HG02678 (cell line): ENCODE measurements around the gene ATP9B.

ENCODE experiments used
- ATAC-seq: cut with Tn5 transposase; IDR thresholded peaks from one replicate; pipeline ENCODE4 v1.9.1; 2021; ENCODE audit warnings: mild to moderate bottlenecking, moderate library complexity; ENCODE audit not compliant: unreplicated experiment

ATP9B gene

GRCh38 chr18:79393181-79393634, 324.0 kb downstream of the ATP9B start:
- no peak for ATAC-seq

- no peak for ATAC-seq
Measured at GRCh38 chr18:79393635-79394533, 324.7 kb downstream of the ATP9B start.

- ATAC-seq, result no peak
Measured at GRCh38 chr18:79394534-79395307, 325.5 kb downstream of the ATP9B start.

GRCh38 chr18:79395308-79395640, 326.1 kb downstream of the ATP9B start:
- ATAC-seq, result no peak

GRCh38 chr18:79395761-79396404, 326.7 kb downstream of the ATP9B start, which contains the start of gene NFATC1:
TSS of gene NFATC1 (plus strand) at chr18:79395930. CDS start at chr18:79396225, 295 bp downstream.
- ATAC-seq, result peak; percentile 25

GRCh38 chr18:79396431-79397246, 327.4 kb downstream of the ATP9B start:
- ATAC-seq, result peak; percentile 23

- ATAC-seq, result no peak
Measured at GRCh38 chr18:79397247-79397829, 328.1 kb downstream of the ATP9B start.

- ATAC-seq, result no peak
Measured at GRCh38 chr18:79397830-79398761, 328.9 kb downstream of the ATP9B start.

GRCh38 chr18:79399275-79400081, 330.3 kb downstream of the ATP9B start:
- ATAC-seq, result peak; percentile 0

GRCh38 chr18:79400091-79400590, 330.9 kb downstream of the ATP9B start:
- ATAC-seq, result peak; percentile 26

GRCh38 chr18:79400591-79401381, 331.6 kb downstream of the ATP9B start:
- peak; percentile 4 for ATAC-seq

GRCh38 chr18:79401494-79402208, 332.5 kb downstream of the ATP9B start:
- no peak for ATAC-seq

GRCh38 chr18:79402209-79402576, 333.0 kb downstream of the ATP9B start:
- ATAC-seq, result no peak

- ATAC-seq, result no peak
Measured at GRCh38 chr18:79402977-79403722, 334.0 kb downstream of the ATP9B start.

GRCh38 chr18:79403723-79404566, 334.8 kb downstream of the ATP9B start:
- ATAC-seq, result no peak
